Measurements from ENCODE around the gene ZNF830.

ZNF830 gene

GRCh38 chr17:35002876-35003551 is 41.7 kb downstream of the ZNF830 start:
- DNase-seq (ENCODE audit: low spot score): no peak
- TF ChIP-seq CTCF (IDR thresholded peaks at IDR 0.05; ENCODE audit: extremely low read depth, missing control alignments): no peak

- no peak for TF ChIP-seq CTCF (IDR thresholded peaks at IDR 0.05; ENCODE audit: extremely low read depth, missing control alignments)
- no peak for DNase-seq (ENCODE audit: low spot score)
Measured at GRCh38 chr17:35003778-35004177, 42.4 kb downstream of the ZNF830 start.

GRCh38 chr17:35006345-35006744 is 45.0 kb downstream of the ZNF830 start:
- no peak for TF ChIP-seq CTCF (IDR thresholded peaks at IDR 0.05; ENCODE audit: extremely low read depth, missing control alignments)
- DNase-seq (ENCODE audit: low spot score): no peak

- DNase-seq (ENCODE audit: low spot score): no peak
- no peak for TF ChIP-seq CTCF (IDR thresholded peaks at IDR 0.05; ENCODE audit: extremely low read depth, missing control alignments)
Measured at GRCh38 chr17:35006961-35007360, 45.6 kb downstream of the ZNF830 start.

- no peak for TF ChIP-seq CTCF (IDR thresholded peaks at IDR 0.05; ENCODE audit: extremely low read depth, missing control alignments)
- DNase-seq (ENCODE audit: low spot score): no peak
Measured at GRCh38 chr17:35010093-35010492, 48.8 kb downstream of the ZNF830 start.

GRCh38 chr17:35011671-35012216 is 50.4 kb downstream of the ZNF830 start:
- DNase-seq (ENCODE audit: low spot score): no peak
- no peak for TF ChIP-seq CTCF (IDR thresholded peaks at IDR 0.05; ENCODE audit: extremely low read depth, missing control alignments)

All from GM20000 (cell line).